GM23338 (cell line): ENCODE results near the gene TTBK1. TPM values are rescaled to one million over a fixed set of nuclear protein-coding genes. Genes with fewer than 3 reads are reported as not detected.

Experiments
- ATAC-seq: fragments of 200-7000 bp; cut with Tn5 transposase; 3 replicates; pipeline ENCODE4 v1.9.1; 2020
- DNase-seq: peaks from one replicate; pipeline ENCODE4 v3.0.0-alpha.2; 2015; ENCODE audit warnings: low spot score
- H2AFZ ChIP-seq: fragments of 200-600 bp; sonication (generic); 2 replicates; pipeline ENCODE4 v1.8.0; 2016; ENCODE audit warnings: antibody characterized with exemption, mild to moderate bottlenecking, moderate library complexity
- H3F3A ChIP-seq: fragments of 200-600 bp; sonication (generic); replicated peaks from 2 replicates; pipeline ENCODE4 v1.8.0; 2017; ENCODE audit warnings: antibody characterized with exemption, mixed run types, low read depth
- H3K27ac ChIP-seq: fragments of 200-600 bp; sonication (generic); 2 replicates; pipeline ENCODE4 v1.6.1; 2016; ENCODE audit warnings: low read depth
- H3K27me3 ChIP-seq: fragments of 200-600 bp; sonication (generic); 2 replicates; pipeline ENCODE4 v1.8.0; 2016; ENCODE audit warnings: mild to moderate bottlenecking, mixed run types, moderate library complexity; ENCODE audit not compliant: insufficient read depth
- H3K36me3 ChIP-seq: fragments of 200-600 bp; sonication (generic); 2 replicates; pipeline ENCODE4 v1.8.0; 2016; ENCODE audit warnings: mild to moderate bottlenecking; ENCODE audit not compliant: insufficient read depth
- H3K4me1 ChIP-seq: fragments of 200-600 bp; sonication (generic); 2 replicates; pipeline ENCODE4 v1.8.0; 2016; ENCODE audit warnings: mild to moderate bottlenecking, moderate library complexity; ENCODE audit not compliant: insufficient read depth
- H3K4me2 ChIP-seq: fragments of 200-600 bp; sonication (generic); 2 replicates; pipeline ENCODE4 v1.7.1; 2017; ENCODE audit warnings: mixed run types
- H3K4me3 ChIP-seq: fragments of 200-600 bp; sonication (generic); 2 replicates; pipeline ENCODE4 v1.6.1; 2016; ENCODE audit warnings: mixed run types
- H3K79me2 ChIP-seq: fragments of 200-600 bp; sonication (generic); replicated peaks from 2 replicates; pipeline ENCODE4 v1.8.0; 2017; ENCODE audit warnings: mild to moderate bottlenecking; ENCODE audit not compliant: insufficient read depth
- H3K9me2 ChIP-seq: fragments of 200-600 bp; sonication (generic); 2 replicates; pipeline ENCODE4 v1.8.0; 2017; ENCODE audit not compliant: insufficient read depth
- H4K20me1 ChIP-seq: fragments of 200-600 bp; sonication (generic); replicated peaks from 2 replicates; pipeline ENCODE4 v1.8.0; 2017; ENCODE audit warnings: mild to moderate bottlenecking; ENCODE audit not compliant: insufficient read depth
- H3K27ac Mint-ChIP-seq: 2 replicates; pipeline ENCODE4 v1.8.0; 2020; ENCODE audit warnings: inconsistent platforms, mild to moderate bottlenecking, moderate library complexity, mixed read lengths
- H3K27me3 Mint-ChIP-seq: 3 replicates; pipeline ENCODE4 v1.8.0; 2022; ENCODE audit warnings: low read depth, mild to moderate bottlenecking, moderate library complexity, mixed read lengths, inconsistent platforms; ENCODE audit not compliant: insufficient read depth, poor library complexity
- H3K36me3 Mint-ChIP-seq: 3 replicates; pipeline ENCODE4 v1.8.0; 2021; ENCODE audit warnings: low read depth, mild to moderate bottlenecking, inconsistent platforms, moderate library complexity, mixed read lengths
- H3K4me1 Mint-ChIP-seq: 3 replicates; pipeline ENCODE4 v1.8.0; 2020; ENCODE audit warnings: mild to moderate bottlenecking, inconsistent platforms, mixed read lengths
- H3K4me3 Mint-ChIP-seq: 3 replicates; pipeline ENCODE4 v1.8.0; 2021; ENCODE audit warnings: moderate library complexity, mild to moderate bottlenecking, inconsistent platforms, mixed read lengths
- H3K9me3 Mint-ChIP-seq: 3 replicates; pipeline ENCODE4 v1.8.0; 2020; ENCODE audit warnings: moderate library complexity, mild to moderate bottlenecking, inconsistent platforms, mixed read lengths
- EZH2 ChIP-seq: fragments of 200-600 bp; sonication (generic); IDR thresholded peaks from one replicate; pipeline ENCODE4 v1.8.0; 2017; ENCODE audit warnings: antibody characterized with exemption, mild to moderate bottlenecking, low read depth; ENCODE audit not compliant: unreplicated experiment
- NANOG ChIP-seq: IDR thresholded peaks from 2 replicates; pipeline ENCODE4 v1.6.1; 2016; ENCODE audit warnings: antibody characterized with exemption, borderline replicate concordance
- ZNF114 ChIP-seq: fragments of 250-450 bp; sonication (Bioruptor Pico); IDR thresholded peaks from 2 replicates; pipeline ENCODE4 v1.5.0; 2020; ENCODE audit warnings: mild to moderate bottlenecking, moderate library complexity
- ZNF462 ChIP-seq: fragments of 250-450 bp; sonication (Bioruptor Pico); IDR thresholded peaks from 2 replicates; pipeline ENCODE4 v1.5.0; 2020; ENCODE audit warnings: mild to moderate bottlenecking, moderate library complexity
- polyA plus RNA-seq: library from polyadenylated mRNA; unstranded; fragments of >200 nt; fragmentation: Nextera tagmentation; extraction: Ambion mirVana; gene quantifications from 2 replicates; pipeline ENCODE4 v1.2.1, GENCODE V29; 2016
- total RNA-seq: library from RNA; depleted of rRNA; stranded (reverse); fragments of >200 nt; shearing (Covaris generic); gene quantifications from 2 replicates; pipeline ENCODE4 v1.2.3, GENCODE V29; 2014
- TF ChIP-seq, protein P1 (sequence below), 2 experiments: fragments of 200-600 bp in 1 of 2; sonication (generic) in 1 of 2; conservative IDR thresholded peaks; 2 replicates each; pipeline versions ENCODE4 v1.5.1 to v1.6.1; 2016 to 2017; ENCODE audit warnings: antibody characterized with exemption in 2 of 2, low read depth in 2 of 2, mild to moderate bottlenecking in 2 of 2, moderate library complexity in 1 of 2

TTBK1 gene
- total and polyA plus RNA-seq, 2 experiments from 2014 or later, result 0.29 to 1.1 TPM

DNA sequence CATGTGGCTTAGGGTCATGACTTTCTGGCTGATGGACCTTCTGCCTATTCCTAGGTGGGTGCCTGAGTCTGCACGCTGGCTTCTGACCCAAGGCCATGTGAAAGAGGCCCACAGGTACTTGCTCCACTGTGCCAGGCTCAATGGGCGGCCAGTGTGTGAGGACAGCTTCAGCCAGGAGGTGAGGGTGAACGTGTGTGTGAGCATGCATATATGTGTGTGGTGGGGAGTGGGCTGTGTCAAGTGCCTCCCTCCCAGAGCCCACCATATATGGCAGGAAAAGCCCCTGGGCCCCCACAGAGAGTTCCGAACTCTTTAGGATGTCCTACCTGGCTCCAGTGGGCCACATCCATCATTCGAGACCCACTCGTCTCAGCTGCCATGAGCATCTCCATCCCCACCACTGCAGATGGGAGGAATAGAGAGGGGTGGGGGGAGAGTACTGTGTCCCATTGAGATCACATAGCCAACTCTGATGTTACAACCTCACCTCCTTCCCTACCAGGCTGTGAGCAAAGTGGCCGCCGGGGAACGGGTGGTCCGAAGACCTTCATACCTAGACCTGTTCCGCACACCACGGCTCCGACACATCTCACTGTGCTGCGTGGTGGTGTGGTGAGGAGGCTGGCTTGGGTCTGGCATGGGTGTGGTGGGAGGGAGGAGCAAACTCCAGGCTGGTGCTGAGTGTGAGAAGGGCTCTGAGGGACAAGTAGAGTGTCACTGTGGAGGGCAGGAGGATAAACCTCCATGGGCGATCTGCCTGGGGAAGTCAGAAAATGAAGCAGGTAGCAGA, 58.0 kb downstream of the TTBK1 start:
- Histone ChIP-seq H3K4me3 (no peak overlapping the region), H3K27me3 (no peaks in the 10 kb centered on the region), H2AFZ (no peak overlapping the region), H3K4me2 (no peak overlapping the region), H3K36me3 (no peaks in the 10 kb centered on the region), H3K4me1 (0 out of 2 replicates have a peak, but pooled peaks cover 5% of the 10 kb centered on the region), H4K20me1 (no peaks in the 10 kb centered on the region), H3K27ac (no peak overlapping the region), H3K9me2 (0 out of 2 replicates have a peak, but pooled peaks cover 4% of the 10 kb centered on the region), H3K79me2 (no peaks in the 10 kb centered on the region), H3F3A (no peaks in the 10 kb centered on the region)
- ATAC-seq (no peak), DNase-seq (no peak)
- Mint-ChIP-seq H3K4me1 (peaks cover 11% of the 10 kb centered on the region), H3K27ac (no peak overlapping the region), H3K9me3 (no peaks in the 10 kb centered on the region), H3K4me3 (no peak overlapping the region), H3K27me3 (peaks cover 8% of the 10 kb centered on the region), H3K36me3 (peaks cover 7% of the 10 kb centered on the region; the same call in 1 of the 3 replicates)
- TF ChIP-seq, protein P1, sequence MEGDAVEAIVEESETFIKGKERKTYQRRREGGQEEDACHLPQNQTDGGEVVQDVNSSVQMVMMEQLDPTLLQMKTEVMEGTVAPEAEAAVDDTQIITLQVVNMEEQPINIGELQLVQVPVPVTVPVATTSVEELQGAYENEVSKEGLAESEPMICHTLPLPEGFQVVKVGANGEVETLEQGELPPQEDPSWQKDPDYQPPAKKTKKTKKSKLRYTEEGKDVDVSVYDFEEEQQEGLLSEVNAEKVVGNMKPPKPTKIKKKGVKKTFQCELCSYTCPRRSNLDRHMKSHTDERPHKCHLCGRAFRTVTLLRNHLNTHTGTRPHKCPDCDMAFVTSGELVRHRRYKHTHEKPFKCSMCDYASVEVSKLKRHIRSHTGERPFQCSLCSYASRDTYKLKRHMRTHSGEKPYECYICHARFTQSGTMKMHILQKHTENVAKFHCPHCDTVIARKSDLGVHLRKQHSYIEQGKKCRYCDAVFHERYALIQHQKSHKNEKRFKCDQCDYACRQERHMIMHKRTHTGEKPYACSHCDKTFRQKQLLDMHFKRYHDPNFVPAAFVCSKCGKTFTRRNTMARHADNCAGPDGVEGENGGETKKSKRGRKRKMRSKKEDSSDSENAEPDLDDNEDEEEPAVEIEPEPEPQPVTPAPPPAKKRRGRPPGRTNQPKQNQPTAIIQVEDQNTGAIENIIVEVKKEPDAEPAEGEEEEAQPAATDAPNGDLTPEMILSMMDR (conservative IDR thresholded peaks at IDR 0.05; ENCODE audit: low read depth in 2 of 2), result no peak
- TF ChIP-seq NANOG (no peak), ZNF114 (CRISPR knock-in tag) (no peak), EZH2 (no peak), ZNF462 (no peak)
